BJ (cell line): Measurements from ENCODE around the gene FGF9. TPM values are rescaled to one million over a fixed set of nuclear protein-coding genes. Genes with fewer than 3 reads are reported as not detected.
A peak's percentile ranks its signal among the peaks of the same experiment; 100 is the strongest.

ENCODE experiments used
- CTCF ChIA-PET: fragments of 350-600 bp; formaldehyde crosslinking; extraction: SDS; loops from one replicate; lab custom pipeline; 2021; ENCODE audit warnings: antibody characterized with exemption, inconsistent platforms; lab: Yijun Ruan, JAX
- POLR2A ChIA-PET: fragments of 300-600 bp; sonication (Branson Sonifier 250); formaldehyde crosslinking; extraction: SDS; loops from one replicate; lab custom pipeline; 2021; ENCODE audit warnings: antibody characterized with exemption; lab: Charles Lee
- DNase-seq: peaks from one replicate; pipeline ENCODE4 v3.0.0-alpha.2; 2011; ENCODE audit warnings: low read depth
- H3K27me3 ChIP-seq: 2 replicates; pipeline ENCODE4 v1.6.0; 2011; ENCODE audit warnings: low read length; ENCODE audit not compliant: control insufficient read depth, insufficient read depth
- H3K36me3 ChIP-seq: 2 replicates; pipeline ENCODE4 v1.5.1; 2011; ENCODE audit warnings: low read length; ENCODE audit not compliant: control insufficient read depth, insufficient read depth
- H3K4me3 ChIP-seq: 2 replicates; pipeline ENCODE4 v1.5.1; 2011; ENCODE audit warnings: low read depth, mild to moderate bottlenecking, control low read depth, low read length
- CTCF ChIP-seq: IDR thresholded peaks from 2 replicates; pipeline ENCODE4 v1.5.1; 2011; ENCODE audit warnings: low read depth, mild to moderate bottlenecking, control low read depth, inconsistent platforms, low read length, moderate library complexity; ENCODE audit not compliant: insufficient read depth
- polyA plus RNA-seq: library from polyadenylated mRNA; depleted of rRNA; stranded (reverse); fragments of >200 nt; gene quantifications from 2 replicates; pipeline ENCODE4 v1.2.3, GENCODE V29; 2011

FGF9 gene
- polyA plus RNA-seq, 1 experiment = not detected

GRCh38 chr13:21638319-21639282 lies 32.3 kb upstream of the FGF9 start:
- CTCF ChIA-PET = interaction anchor here (0.7 to 2.3 kb wide), 17 partner anchors 8 to 1687 kb away, joined by 3 to 16 read pairs (median 4); no protein-coding TSS in a partner anchor
- DNase-seq = no peak
- POLR2A ChIA-PET = no interaction called here
- TF ChIP-seq CTCF = peak; percentile 64
- H3K4me3 ChIP-seq = no peak overlapping the region
- H3K36me3 ChIP-seq = no peaks in the 10 kb centered on the region
- H3K27me3 ChIP-seq = no peaks in the 10 kb centered on the region

- Histone ChIP-seq H3K36me3 (no peaks in the 10 kb centered on the region), H3K4me3 (no peak overlapping the region), H3K27me3 (no peaks in the 10 kb centered on the region)
- ChIA-PET CTCF (interaction anchor here (1.0 to 1.3 kb wide), 3 partner anchors 13 to 1680 kb away, joined by 3 read pairs; no protein-coding TSS in a partner anchor), POLR2A (no interaction called here)
- no peak for DNase-seq
- no peak for TF ChIP-seq CTCF
Measured at GRCh38 chr13:21639561-21639960, 31.3 kb upstream of the FGF9 start.

GRCh38 chr13:21641629-21642028 lies 29.2 kb upstream of the FGF9 start:
- ChIA-PET POLR2A (no interaction called here), CTCF (interaction anchor here (0.9 to 1.0 kb wide), 2 partner anchors 19 to 126 kb away, joined by 3 read pairs; no protein-coding TSS in a partner anchor)
- TF ChIP-seq CTCF = no peak
- H3K27me3 ChIP-seq = no peaks in the 10 kb centered on the region
- no peak overlapping the region for H3K4me3 ChIP-seq
- DNase-seq = no peak
- H3K36me3 ChIP-seq = no peaks in the 10 kb centered on the region

GRCh38 chr13:21657538-21657937 lies 13.3 kb upstream of the FGF9 start:
- Histone ChIP-seq H3K27me3 (no peaks in the 10 kb centered on the region), H3K4me3 (no peak overlapping the region), H3K36me3 (no peaks in the 10 kb centered on the region)
- TF ChIP-seq CTCF = no peak
- DNase-seq = no peak
- ChIA-PET POLR2A (no interaction called here), CTCF (interaction anchor here (1.8 kb wide), 1 partner anchor 11 kb away, joined by 4 read pairs; no protein-coding TSS in a partner anchor)

GRCh38 chr13:21659087-21659486 lies 11.8 kb upstream of the FGF9 start:
- no peaks in the 10 kb centered on the region for H3K27me3 ChIP-seq
- ChIA-PET POLR2A (no interaction called here), CTCF (interaction anchor here (0.7 kb wide), 1 partner anchor 21 kb away, joined by 3 read pairs; no protein-coding TSS in a partner anchor)
- no peaks in the 10 kb centered on the region for H3K36me3 ChIP-seq
- TF ChIP-seq CTCF = no peak
- H3K4me3 ChIP-seq = no peak overlapping the region
- no peak for DNase-seq
